Measurements from ENCODE around the gene LCE1A. TPM values are rescaled to one million over a fixed set of nuclear protein-coding genes. Genes with fewer than 3 reads are reported as not detected.

The LCE1A gene
- total RNA-seq, 1 donor from 2014 or later = not detected

DNA sequence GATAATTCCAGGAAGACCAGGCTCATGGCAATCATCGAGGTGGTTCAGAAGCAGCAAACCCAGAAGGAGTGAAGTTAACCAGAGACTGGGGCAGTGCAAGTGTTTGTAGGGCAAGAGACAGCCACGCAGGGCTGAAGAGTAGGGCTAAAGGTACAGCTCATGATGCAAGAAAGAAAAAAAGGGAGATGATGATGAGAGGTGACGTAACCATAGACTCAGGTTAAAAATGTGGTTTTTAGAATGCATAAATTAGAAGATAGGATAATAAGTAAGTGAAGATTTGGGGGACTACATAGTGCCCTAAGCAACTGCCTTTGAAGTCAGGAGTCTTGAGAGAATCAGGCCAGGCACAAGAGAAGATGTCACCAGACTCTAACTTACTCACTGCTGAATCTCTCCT, 32.9 kb downstream of the LCE1A start:
- no peak for DNase-seq (ENCODE audit: low spot score)
- H3K4me3 ChIP-seq = no peak overlapping the region
- H3K27me3 ChIP-seq = no peaks in the 10 kb centered on the region
- Mint-ChIP-seq H3K27ac (no peak overlapping the region), H3K27me3 (ENCODE audit: insufficient read depth, low read depth) (no peaks in the 10 kb centered on the region), H3K4me1 (no peaks in the 10 kb centered on the region), H3K4me3 (no peak overlapping the region), H3K9me3 (peaks cover 14% of the 10 kb centered on the region), H3K36me3 (no peaks in the 10 kb centered on the region)
- H3F3A ChIP-seq (ENCODE audit: low read depth) = no peaks in the 10 kb centered on the region
- H4K20me1 ChIP-seq (ENCODE audit: low read depth) = no peaks in the 10 kb centered on the region
- H3K9me3 ChIP-seq (ENCODE audit: low read depth) = peaks cover 42% of the 10 kb centered on the region
- H3K27ac ChIP-seq = no peak overlapping the region
- no peak overlapping the region for H3K4me2 ChIP-seq
- H3K4me1 ChIP-seq = no peaks in the 10 kb centered on the region
- H2AFZ ChIP-seq (replicated peaks) = no peak overlapping the region
- no peak for TF ChIP-seq EZH2 (IDR thresholded peaks at IDR 0.05)
- TF ChIP-seq, protein P1, sequence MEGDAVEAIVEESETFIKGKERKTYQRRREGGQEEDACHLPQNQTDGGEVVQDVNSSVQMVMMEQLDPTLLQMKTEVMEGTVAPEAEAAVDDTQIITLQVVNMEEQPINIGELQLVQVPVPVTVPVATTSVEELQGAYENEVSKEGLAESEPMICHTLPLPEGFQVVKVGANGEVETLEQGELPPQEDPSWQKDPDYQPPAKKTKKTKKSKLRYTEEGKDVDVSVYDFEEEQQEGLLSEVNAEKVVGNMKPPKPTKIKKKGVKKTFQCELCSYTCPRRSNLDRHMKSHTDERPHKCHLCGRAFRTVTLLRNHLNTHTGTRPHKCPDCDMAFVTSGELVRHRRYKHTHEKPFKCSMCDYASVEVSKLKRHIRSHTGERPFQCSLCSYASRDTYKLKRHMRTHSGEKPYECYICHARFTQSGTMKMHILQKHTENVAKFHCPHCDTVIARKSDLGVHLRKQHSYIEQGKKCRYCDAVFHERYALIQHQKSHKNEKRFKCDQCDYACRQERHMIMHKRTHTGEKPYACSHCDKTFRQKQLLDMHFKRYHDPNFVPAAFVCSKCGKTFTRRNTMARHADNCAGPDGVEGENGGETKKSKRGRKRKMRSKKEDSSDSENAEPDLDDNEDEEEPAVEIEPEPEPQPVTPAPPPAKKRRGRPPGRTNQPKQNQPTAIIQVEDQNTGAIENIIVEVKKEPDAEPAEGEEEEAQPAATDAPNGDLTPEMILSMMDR (IDR thresholded peaks at IDR 0.05) = no peak
- no peak for TF ChIP-seq EZH2phosphoT487 (IDR thresholded peaks at IDR 0.05)
- H3K79me2 ChIP-seq (ENCODE audit: low read depth) = no peaks in the 10 kb centered on the region
- H3K36me3 ChIP-seq = no peaks in the 10 kb centered on the region
- no peak overlapping the region for H3K9ac ChIP-seq

DNA sequence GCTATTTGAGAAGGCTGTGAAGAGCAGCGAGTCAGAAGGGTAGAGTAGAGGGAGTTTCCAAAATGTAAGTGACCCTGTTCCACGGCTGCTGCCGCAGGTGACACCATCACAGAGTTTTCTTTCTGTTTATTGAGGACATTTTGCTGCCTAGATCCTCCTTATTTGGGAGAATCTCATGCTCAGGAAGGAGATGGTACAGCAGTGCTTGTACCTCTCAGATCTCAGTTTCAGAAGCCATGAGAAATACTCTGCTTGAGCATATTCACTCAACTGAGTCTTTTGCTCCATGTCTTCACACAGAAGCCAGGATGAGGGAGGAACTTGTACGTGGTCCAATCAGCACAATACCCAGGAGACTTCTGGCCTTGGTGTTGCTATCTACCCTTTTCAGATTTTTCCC, 34.1 kb downstream of the LCE1A start:
- Histone ChIP-seq H3K27me3 (no peaks in the 10 kb centered on the region), H3K4me2 (no peak overlapping the region), H3K9me3 (ENCODE audit: low read depth) (peaks cover 47% of the 10 kb centered on the region), H3K4me3 (no peak overlapping the region), H4K20me1 (ENCODE audit: low read depth) (no peaks in the 10 kb centered on the region), H3K27ac (no peak overlapping the region), H2AFZ (replicated peaks) (no peak overlapping the region), H3K79me2 (ENCODE audit: low read depth) (no peaks in the 10 kb centered on the region), H3K9ac (no peak overlapping the region), H3K36me3 (no peaks in the 10 kb centered on the region), H3K4me1 (no peaks in the 10 kb centered on the region), H3F3A (ENCODE audit: low read depth) (no peaks in the 10 kb centered on the region)
- DNase-seq (ENCODE audit: low spot score) = no peak
- peaks cover 14% of the 10 kb centered on the region for H3K9me3 Mint-ChIP-seq
- H3K4me3 Mint-ChIP-seq = no peak overlapping the region
- H3K36me3 Mint-ChIP-seq = no peaks in the 10 kb centered on the region
- TF ChIP-seq EZH2 (IDR thresholded peaks at IDR 0.05) (no peak), EZH2phosphoT487 (IDR thresholded peaks at IDR 0.05) (no peak)
- TF ChIP-seq, protein P1 (IDR thresholded peaks at IDR 0.05) = no peak
- H3K4me1 Mint-ChIP-seq = no peaks in the 10 kb centered on the region
- no peak overlapping the region for H3K27ac Mint-ChIP-seq
- no peaks in the 10 kb centered on the region for H3K27me3 Mint-ChIP-seq (ENCODE audit: insufficient read depth, low read depth)

DNA sequence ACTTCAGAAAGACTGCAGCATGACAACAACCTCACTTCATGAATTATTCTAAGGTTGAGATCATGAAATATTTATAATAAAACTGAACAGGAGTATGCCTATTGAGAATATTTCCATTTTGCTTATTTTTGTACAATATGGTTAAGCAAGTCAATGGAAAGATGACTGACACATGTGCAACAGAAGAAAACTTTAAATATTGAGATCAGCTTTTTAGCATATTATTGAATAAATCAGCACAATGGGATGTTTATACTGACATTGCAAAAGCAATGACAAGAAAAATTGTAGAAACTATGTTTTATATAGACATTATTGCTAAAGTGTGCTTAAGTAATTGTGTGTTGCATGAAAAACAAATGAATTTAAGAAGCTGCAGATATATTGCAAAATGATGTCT, 37.2 kb downstream of the LCE1A start:
- H3K27ac Mint-ChIP-seq = no peak overlapping the region
- H3K27ac ChIP-seq = no peak overlapping the region
- H3K36me3 Mint-ChIP-seq = no peaks in the 10 kb centered on the region
- H3K4me3 Mint-ChIP-seq = no peak overlapping the region
- TF ChIP-seq EZH2 (IDR thresholded peaks at IDR 0.05) = no peak
- TF ChIP-seq, protein P1 (IDR thresholded peaks at IDR 0.05) = no peak
- TF ChIP-seq EZH2phosphoT487 (IDR thresholded peaks at IDR 0.05) = no peak
- no peaks in the 10 kb centered on the region for H3K27me3 Mint-ChIP-seq (ENCODE audit: insufficient read depth, low read depth)
- H3K4me1 ChIP-seq = no peaks in the 10 kb centered on the region
- no peak overlapping the region for H3K4me2 ChIP-seq
- DNase-seq (ENCODE audit: low spot score) = no peak
- no peaks in the 10 kb centered on the region for H3K27me3 ChIP-seq
- H3K9me3 ChIP-seq (ENCODE audit: low read depth) = peaks cover 37% of the 10 kb centered on the region
- H3K4me1 Mint-ChIP-seq = no peaks in the 10 kb centered on the region
- no peak overlapping the region for H3K9ac ChIP-seq
- no peaks in the 10 kb centered on the region for H3K36me3 ChIP-seq
- no peak overlapping the region for H2AFZ ChIP-seq (replicated peaks)
- H3K4me3 ChIP-seq = no peak overlapping the region
- peaks cover 10% of the 10 kb centered on the region for H3K9me3 Mint-ChIP-seq
- no peaks in the 10 kb centered on the region for H4K20me1 ChIP-seq (ENCODE audit: low read depth)
- H3F3A ChIP-seq (ENCODE audit: low read depth) = no peaks in the 10 kb centered on the region
- H3K79me2 ChIP-seq (ENCODE audit: low read depth) = no peaks in the 10 kb centered on the region

Data from neural progenitor cell (in vitro differentiated cells).